Measurements from ENCODE around the gene RDM1.

RDM1 gene

GRCh38 chr17:35870906-35871819 lies 59.4 kb downstream of the RDM1 start:
- no peak for TF ChIP-seq EZH2phosphoT487 (IDR thresholded peaks at IDR 0.05; ENCODE audit: low read depth)
- TF ChIP-seq CTCF (IDR thresholded peaks at IDR 0.05; ENCODE audit: low read depth, low read length): no peak
- Histone ChIP-seq H3K27ac (ENCODE audit: low read length) (no peak overlapping the region), H4K20me1 (ENCODE audit: insufficient read depth, low read length) (no peaks in the 10 kb centered on the region), H3K9me3 (ENCODE audit: insufficient read depth, low read length) (no peaks in the 10 kb centered on the region), H3K4me3 (ENCODE audit: low read length) (no peak overlapping the region), H2AFZ (ENCODE audit: low read depth, low read length) (no peak overlapping the region), H3K4me2 (ENCODE audit: low read length) (no peak overlapping the region), H3K79me2 (ENCODE audit: low read length) (no peaks in the 10 kb centered on the region), H3K27me3 (ENCODE audit: low read depth, low read length) (no peaks in the 10 kb centered on the region), H3K36me3 (replicated peaks; ENCODE audit: low read depth, low read length) (peaks cover 2% of the 10 kb centered on the region), H3K4me1 (ENCODE audit: low read length) (no peaks in the 10 kb centered on the region), H3K9ac (ENCODE audit: low read length) (no peak overlapping the region)

DNA sequence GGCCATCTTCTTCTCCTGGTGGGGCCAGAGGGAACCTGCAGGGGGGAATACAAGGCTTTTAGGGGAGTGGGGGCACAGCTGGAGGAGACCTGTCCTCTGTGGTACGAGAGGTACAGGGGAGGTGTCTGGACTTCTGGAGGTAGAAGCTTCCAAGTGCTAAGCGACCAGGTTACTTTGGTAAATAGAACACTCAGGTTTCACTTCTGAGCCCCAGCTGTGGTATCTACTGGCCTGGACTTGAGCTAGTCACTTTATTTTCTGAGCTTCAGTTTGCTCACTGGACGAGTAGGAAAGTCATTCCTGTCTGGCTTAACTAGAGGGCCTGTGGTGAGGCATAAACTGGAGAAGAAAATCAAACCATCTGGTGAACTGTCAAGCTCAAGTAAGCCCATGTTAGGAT lies 61.8 kb downstream of the RDM1 start, which contains the start of gene HEATR9:
Gene HEATR9, minus strand, starts transcription at position 155 of the 400 bp plus-strand sequence. Its CDS starts 149 bp downstream, at position 6.
- peaks cover 2% of the 10 kb centered on the region for H3K36me3 ChIP-seq (replicated peaks; ENCODE audit: low read depth, low read length)
- H4K20me1 ChIP-seq (ENCODE audit: insufficient read depth, low read length): no peaks in the 10 kb centered on the region
- no peaks in the 10 kb centered on the region for H3K4me1 ChIP-seq (ENCODE audit: low read length)
- no peak within 1 kb of the TSS for H3K4me2 ChIP-seq (ENCODE audit: low read length)
- no peak within 1 kb of the TSS for H3K27ac ChIP-seq (ENCODE audit: low read length)
- no peaks in the 10 kb centered on the region for H3K27me3 ChIP-seq (ENCODE audit: low read depth, low read length)
- no peaks in the 10 kb centered on the region for H3K79me2 ChIP-seq (ENCODE audit: low read length)
- H2AFZ ChIP-seq (ENCODE audit: low read depth, low read length): no peak within 1 kb of the TSS
- TF ChIP-seq EZH2phosphoT487 (IDR thresholded peaks at IDR 0.05; ENCODE audit: low read depth) (no peak), CTCF (IDR thresholded peaks at IDR 0.05; ENCODE audit: low read depth, low read length) (no peak)
- no peak within 1 kb of the TSS for H3K4me3 ChIP-seq (ENCODE audit: low read length)
- no peak within 1 kb of the TSS for H3K9ac ChIP-seq (ENCODE audit: low read length)
- no peaks in the 10 kb centered on the region for H3K9me3 ChIP-seq (ENCODE audit: insufficient read depth, low read length)
